Ovary (tissue), 9 donors: ENCODE data around the gene MYRF. TPM values are rescaled to one million over a fixed set of nuclear protein-coding genes. Genes with fewer than 3 reads are reported as not detected.

Experiments used
- DNase-seq, 5 donors: peaks; one replicate each; pipeline ENCODE4 v3.0.0-alpha.2; 2019 to 2020
- H3K27ac ChIP-seq, 2 donors: fragments of 200-600 bp; one replicate each; pipeline versions ENCODE4 v1.5.1 to v1.8.0; 2019 to 2022
- H3K27me3 ChIP-seq: fragments of 200-600 bp; one replicate; pipeline ENCODE4 v1.8.0; 2022
- H3K36me3 ChIP-seq: fragments of 200-600 bp; sonication (generic); one replicate; pipeline ENCODE4 v1.5.1; 2019
- H3K4me1 ChIP-seq: one replicate; pipeline ENCODE4 v1.8.1; 2013; ENCODE audit warnings: mild to moderate bottlenecking, moderate library complexity; ENCODE audit not compliant: insufficient read depth
- H3K4me3 ChIP-seq: fragments of 200-600 bp; sonication (generic); one replicate; pipeline ENCODE4 v1.5.1; 2017
- H3K9me3 ChIP-seq, 2 donors: fragments of 200-600 bp in 1 of 2; sonication (generic) in 1 of 2; one replicate each; pipeline versions ENCODE4 v1.5.1 to v1.8.1; 2013 to 2019; ENCODE audit warnings: mild to moderate bottlenecking in 1 of 2, moderate library complexity in 1 of 2
- EP300 ChIP-seq: sonication (generic); formaldehyde crosslinking; IDR thresholded peaks from one replicate; pipeline ENCODE4 v1.6.1; 2017; ENCODE audit warnings: antibody characterized with exemption
- POLR2A ChIP-seq: fragments of 450-650 bp; IDR thresholded peaks from one replicate; pipeline ENCODE4 v1.6.1; 2017; ENCODE audit warnings: antibody characterized with exemption, mild to moderate bottlenecking, moderate library complexity
- WGBS, 3 donors: extraction: QIAGEN DNeasy Blood & Tissue Kit in 1 of 3; methylation state at CpG; one replicate each; pipeline versions ENCODE4 v1.1.5 to v1.1.7; 2013 to 2017; 5-methylcytosine and 5-hydroxymethylcytosine counted together
- intact Hi-C, 4 donors: fragments of 100-400 bp; cut with DNase I; formaldehyde crosslinking; loops; one replicate each; pipeline versions ENCODE4 v1.11.0 to v1.15.1; 2022 to 2023
- polyA plus RNA-seq, 2 donors: library from polyadenylated mRNA; stranded (reverse); fragments of 200-250 nt in 1 of 2; fragments of 350-450 nt in 1 of 2; fragmentation: Illumina TruSeq in 1 of 2; extraction: RNeasy Lipid Tissue Mini Kit (QIAGEN cat#74804) in 1 of 2; gene quantifications; one replicate each; pipeline ENCODE4 v1.2.3, GENCODE V29; 2013 to 2014
- total RNA-seq, 7 donors: library from RNA; depleted of rRNA in 2 of 7; stranded (reverse); fragments of >200 nt in 2 of 7; fragmentation: NEBNext Ultra II Directional in 3 of 7; extraction: Animal tissue kit (Norgen Biotek cat#: 25700) in 3 of 7; gene quantifications; one replicate each; pipeline versions ENCODE4 v1.1.0 to v1.2.4, GENCODE V29; 2016 to 2023
- TF ChIP-seq, protein P1 (sequence below), 3 donors: fragments of 450-650 bp in 2 of 3; fragments of 200-600 bp in 1 of 3; IDR thresholded peaks; one replicate each; pipeline versions ENCODE4 v1.5.1 to v1.8.0; 2016 to 2022; ENCODE audit warnings: antibody characterized with exemption in 3 of 3, mild to moderate bottlenecking in 1 of 3
- donor health status: DM: no; HTN: no; CAD: no; lungs with moderate emphysema.
- donor health status: DM: no; HTN: no; CAD: no.
- donor health status: Bipolar disorder and iron deficiency.
- donor health status: DM: yes; HTN: yes; CAD: no.
- donor health status: DM: no; HTN: no; CAD: no.
- donor health status: DM: yes; HTN: yes; CAD: no.

The MYRF gene
- total and polyA plus RNA-seq, 9 donors: 6.6 to 109 (median 23.3) TPM

DNA sequence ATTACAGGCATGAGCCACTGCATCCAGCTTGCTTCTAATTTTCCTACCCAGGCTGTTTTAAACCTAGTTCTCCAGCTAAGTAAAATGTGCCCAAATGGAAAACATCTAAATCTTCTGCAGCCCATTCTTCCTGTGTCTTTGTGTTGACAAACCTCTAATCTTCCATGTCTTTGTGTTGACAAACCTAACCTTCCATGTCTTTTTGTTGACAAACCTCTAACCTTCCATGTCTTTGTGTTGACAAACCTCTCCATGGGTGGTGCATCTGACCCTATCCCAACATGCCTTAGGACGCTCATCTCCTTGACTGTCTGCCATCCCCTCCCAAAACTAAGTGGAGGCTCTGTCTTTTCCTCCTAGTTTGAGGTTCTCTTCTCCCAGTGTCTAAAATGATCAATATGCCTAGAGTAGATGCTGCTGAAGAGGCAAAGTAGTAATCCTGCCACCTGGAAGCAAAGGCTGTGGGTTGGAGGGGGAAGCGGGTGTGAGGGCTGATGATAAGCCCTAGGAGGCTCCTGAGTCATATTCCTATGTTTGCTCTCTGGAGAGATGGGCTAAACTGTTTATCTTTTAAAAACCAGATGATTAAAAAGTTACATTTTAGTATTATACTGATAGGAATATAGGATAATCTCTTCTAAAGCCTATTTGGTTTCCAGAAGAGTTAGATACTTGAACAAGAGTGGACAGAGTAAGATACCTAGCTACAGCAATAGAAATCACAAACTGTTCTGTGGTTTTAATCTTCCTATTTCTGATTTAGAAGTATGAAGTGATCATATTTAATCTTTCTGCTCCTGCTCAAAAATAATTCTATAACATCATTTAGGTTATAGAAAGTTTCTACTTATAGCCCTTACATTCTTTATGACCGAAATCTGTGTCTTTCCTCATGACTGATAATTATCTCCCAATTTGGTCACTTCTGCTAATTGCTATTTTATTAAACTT, 48.2 kb downstream of the MYRF start:
- intact Hi-C loops: loop anchor here in 1 of 4 donors (10.0 kb wide), 1 partner anchor 74 kb away; no protein-coding TSS in a partner anchor
- 77 to 87% (median 81%) methylated on average over 3 of the region's 3 CpGs for WGBS, 3 donors
- no peaks in the 10 kb centered on the region for H3K36me3 ChIP-seq
- no peaks in the 10 kb centered on the region for H3K27me3 ChIP-seq
- no peak overlapping the region for H3K27ac ChIP-seq
- no peak overlapping the region for H3K4me3 ChIP-seq
- H3K4me1 ChIP-seq: no peaks in the 10 kb centered on the region
- DNase-seq: no peak
- no peak for TF ChIP-seq POLR2A
- TF ChIP-seq, protein P1, sequence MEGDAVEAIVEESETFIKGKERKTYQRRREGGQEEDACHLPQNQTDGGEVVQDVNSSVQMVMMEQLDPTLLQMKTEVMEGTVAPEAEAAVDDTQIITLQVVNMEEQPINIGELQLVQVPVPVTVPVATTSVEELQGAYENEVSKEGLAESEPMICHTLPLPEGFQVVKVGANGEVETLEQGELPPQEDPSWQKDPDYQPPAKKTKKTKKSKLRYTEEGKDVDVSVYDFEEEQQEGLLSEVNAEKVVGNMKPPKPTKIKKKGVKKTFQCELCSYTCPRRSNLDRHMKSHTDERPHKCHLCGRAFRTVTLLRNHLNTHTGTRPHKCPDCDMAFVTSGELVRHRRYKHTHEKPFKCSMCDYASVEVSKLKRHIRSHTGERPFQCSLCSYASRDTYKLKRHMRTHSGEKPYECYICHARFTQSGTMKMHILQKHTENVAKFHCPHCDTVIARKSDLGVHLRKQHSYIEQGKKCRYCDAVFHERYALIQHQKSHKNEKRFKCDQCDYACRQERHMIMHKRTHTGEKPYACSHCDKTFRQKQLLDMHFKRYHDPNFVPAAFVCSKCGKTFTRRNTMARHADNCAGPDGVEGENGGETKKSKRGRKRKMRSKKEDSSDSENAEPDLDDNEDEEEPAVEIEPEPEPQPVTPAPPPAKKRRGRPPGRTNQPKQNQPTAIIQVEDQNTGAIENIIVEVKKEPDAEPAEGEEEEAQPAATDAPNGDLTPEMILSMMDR (IDR thresholded peaks at IDR 0.05): no peak
- TF ChIP-seq EP300: no peak
- H3K9me3 ChIP-seq: no peaks in the 10 kb centered on the region

DNA sequence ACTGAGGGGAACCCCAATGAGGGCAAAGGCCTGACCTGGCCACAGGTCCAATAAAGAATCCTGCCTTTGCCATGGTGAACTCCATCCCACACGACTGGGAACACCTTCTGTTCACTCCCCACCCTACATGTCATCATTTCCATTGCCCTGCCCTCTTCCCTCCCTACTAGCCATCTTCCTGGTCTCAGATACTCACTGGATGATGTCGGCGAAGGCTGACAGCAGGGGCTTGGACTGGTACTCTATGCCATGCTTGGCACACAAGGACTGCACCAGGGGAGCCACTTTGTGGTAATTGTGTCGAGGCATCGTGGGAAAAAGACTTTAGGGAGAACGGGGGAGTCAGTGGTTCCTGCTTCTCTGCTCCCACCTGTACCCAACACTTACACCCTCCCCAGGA, 50.2 kb downstream of the MYRF start:
- 82 to 85% (median 85%) methylated on average over 6 of the region's 6 CpGs for WGBS, 3 donors
- TF ChIP-seq POLR2A (no peak), EP300 (no peak)
- TF ChIP-seq, protein P1 (IDR thresholded peaks at IDR 0.05): no peak
- Histone ChIP-seq H3K4me1 (no peaks in the 10 kb centered on the region), H3K36me3 (no peaks in the 10 kb centered on the region), H3K27ac (no peak overlapping the region), H3K27me3 (no peaks in the 10 kb centered on the region), H3K9me3 (no peaks in the 10 kb centered on the region), H3K4me3 (no peak overlapping the region)
- intact Hi-C loops: loop anchor here in 1 of 4 donors (10.0 kb wide), 1 partner anchor 72 kb away; no protein-coding TSS in a partner anchor
- no peak for DNase-seq

DNA sequence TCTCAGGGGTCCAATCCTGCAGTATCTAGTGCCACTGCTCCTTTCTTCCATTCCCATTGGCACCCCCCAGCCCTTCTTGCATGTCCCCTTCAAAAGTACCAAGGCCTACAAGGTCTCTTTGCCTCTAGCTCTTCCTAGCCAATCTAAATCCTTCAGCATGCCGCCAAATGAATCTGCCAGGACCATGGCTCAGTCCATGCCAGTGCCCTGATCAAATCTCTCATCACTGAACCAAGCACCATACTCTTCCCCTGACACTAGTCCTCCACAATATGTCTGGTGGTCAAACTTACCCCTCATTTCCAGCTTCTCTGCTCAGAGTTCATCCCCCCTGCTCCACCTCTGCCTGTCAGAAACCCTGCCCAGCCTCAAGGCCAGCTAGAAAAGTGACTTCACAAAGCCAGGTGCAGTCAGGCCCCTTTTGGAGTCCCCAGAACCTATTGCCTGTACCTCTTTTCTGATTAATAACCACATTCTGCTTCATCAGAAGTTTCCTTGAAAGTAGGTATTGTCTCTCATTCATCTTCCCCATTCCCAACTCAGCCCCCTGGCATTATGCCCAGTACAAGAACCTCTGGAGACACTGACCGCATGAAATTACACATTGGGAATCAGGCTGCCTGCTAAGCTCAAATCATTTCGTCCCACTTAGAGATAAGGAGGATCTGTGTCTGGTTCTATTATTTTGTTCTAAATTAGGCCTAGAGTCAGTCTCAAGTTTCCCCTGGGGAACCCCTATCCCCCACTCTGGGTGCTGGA, 51.6 kb downstream of the MYRF start:
- no peaks in the 10 kb centered on the region for H3K4me1 ChIP-seq
- TF ChIP-seq POLR2A: no peak
- TF ChIP-seq EP300: no peak
- TF ChIP-seq, protein P1 (IDR thresholded peaks at IDR 0.05): no peak
- intact Hi-C loops: loop anchor here in 1 of 4 donors (10.0 kb wide), 1 partner anchor 71 kb away; no protein-coding TSS in a partner anchor
- H3K9me3 ChIP-seq: no peaks in the 10 kb centered on the region
- H3K27me3 ChIP-seq: no peaks in the 10 kb centered on the region
- DNase-seq: no peak
- 46 to 60% (median 60%) methylated on average over 3 of the region's 3 CpGs for WGBS, 3 donors
- H3K27ac ChIP-seq: no peak overlapping the region
- no peak overlapping the region for H3K4me3 ChIP-seq
- H3K36me3 ChIP-seq: no peaks in the 10 kb centered on the region

DNA sequence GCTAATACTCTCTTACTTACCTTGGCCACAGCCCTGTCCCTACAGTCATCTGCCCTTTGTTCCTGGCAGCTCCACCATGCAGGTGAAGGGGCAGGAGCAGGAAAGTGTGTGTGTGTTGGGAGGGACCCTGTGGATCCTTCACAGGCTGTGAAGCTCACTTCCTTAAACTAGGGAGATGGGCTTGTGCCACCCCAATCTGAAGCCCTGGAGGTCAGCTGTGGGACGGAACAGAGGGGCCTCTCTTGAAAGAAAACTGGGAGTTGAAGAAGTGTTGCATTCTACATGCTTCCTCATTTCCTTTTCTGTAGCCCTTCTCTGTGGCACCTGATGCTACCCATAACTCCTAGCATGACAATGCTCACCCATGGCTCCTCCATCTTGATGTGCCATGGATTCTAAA, 52.7 kb downstream of the MYRF start:
- Histone ChIP-seq H3K27ac (no peak overlapping the region), H3K36me3 (no peaks in the 10 kb centered on the region), H3K4me3 (no peak overlapping the region), H3K9me3 (no peaks in the 10 kb centered on the region), H3K4me1 (no peaks in the 10 kb centered on the region), H3K27me3 (no peaks in the 10 kb centered on the region)
- 87 to 95% (median 94%) methylated on average over 1 of the region's 1 CpG for WGBS, 3 donors
- intact Hi-C loops: loop anchor here in 2 of 4 donors (5.0 to 10.0 kb wide), 2 partner anchors 57 to 70 kb away; no protein-coding TSS in a partner anchor
- DNase-seq: no peak
- TF ChIP-seq, protein P1 (IDR thresholded peaks at IDR 0.05): no peak
- TF ChIP-seq POLR2A: no peak
- TF ChIP-seq EP300: no peak
